WTC11 (cell line): ENCODE results near the gene LSM7.

ENCODE experiments used
- CREB1 ChIP-seq: sonication (generic); formaldehyde crosslinking; IDR thresholded peaks from 2 replicates; pipeline ENCODE4 v1.8.0; 2023; ENCODE audit warnings: mild to moderate bottlenecking, missing genetic modification reagents
- CTCF ChIP-seq: fragments of 200-600 bp; IDR thresholded peaks from 2 replicates; pipeline ENCODE4 v1.8.0; 2022; ENCODE audit warnings: antibody characterized with exemption
- FOXP4 ChIP-seq: sonication (generic); formaldehyde crosslinking; IDR thresholded peaks from 2 replicates; pipeline ENCODE4 v1.8.0; 2022; ENCODE audit warnings: mild to moderate bottlenecking, missing genetic modification reagents
- JUN ChIP-seq: sonication (generic); formaldehyde crosslinking; IDR thresholded peaks from 2 replicates; pipeline ENCODE4 v1.8.0; 2023; ENCODE audit warnings: mild to moderate bottlenecking, missing genetic modification reagents
- NR1H2 ChIP-seq: sonication (generic); formaldehyde crosslinking; IDR thresholded peaks from 2 replicates; pipeline ENCODE4 v1.9.0; 2021; ENCODE audit warnings: mild to moderate bottlenecking, moderate library complexity, missing genetic modification reagents
- RELA ChIP-seq: sonication (generic); formaldehyde crosslinking; IDR thresholded peaks from 2 replicates; pipeline ENCODE4 v1.8.1; 2022; ENCODE audit warnings: missing genetic modification reagents, mild to moderate bottlenecking, borderline replicate concordance
- STAT6 ChIP-seq: sonication (generic); formaldehyde crosslinking; conservative IDR thresholded peaks from 2 replicates; pipeline ENCODE4 v1.8.1; 2023; ENCODE audit warnings: mild to moderate bottlenecking, low read depth, missing genetic modification reagents, moderate library complexity
- TEAD4 ChIP-seq: sonication (generic); formaldehyde crosslinking; IDR thresholded peaks from 2 replicates; pipeline ENCODE4 v1.8.0; 2022; ENCODE audit warnings: mild to moderate bottlenecking, missing genetic modification reagents
- ZNF138 ChIP-seq: sonication (generic); formaldehyde crosslinking; conservative IDR thresholded peaks from 2 replicates; pipeline ENCODE4 v1.8.1; 2022; ENCODE audit warnings: mild to moderate bottlenecking, moderate library complexity, missing genetic modification reagents
- TF ChIP-seq, protein P1 (sequence below): sonication (generic); formaldehyde crosslinking; IDR thresholded peaks from 2 replicates; pipeline ENCODE4 v1.8.0; 2023; ENCODE audit warnings: missing genetic modification reagents

GRCh38 chr19:2307518-2308012 lies 20.8 kb downstream of the LSM7 start:
- TF ChIP-seq RELA = no peak
- no peak for TF ChIP-seq JUN
- TF ChIP-seq CTCF = no peak
- TF ChIP-seq TEAD4 = no peak
- no peak for TF ChIP-seq FOXP4 (CRISPR knock-in tag)
- no peak for TF ChIP-seq STAT6 (CRISPR knock-in tag)
- no peak for TF ChIP-seq CREB1 (CRISPR knock-in tag)
- TF ChIP-seq, protein P1, sequence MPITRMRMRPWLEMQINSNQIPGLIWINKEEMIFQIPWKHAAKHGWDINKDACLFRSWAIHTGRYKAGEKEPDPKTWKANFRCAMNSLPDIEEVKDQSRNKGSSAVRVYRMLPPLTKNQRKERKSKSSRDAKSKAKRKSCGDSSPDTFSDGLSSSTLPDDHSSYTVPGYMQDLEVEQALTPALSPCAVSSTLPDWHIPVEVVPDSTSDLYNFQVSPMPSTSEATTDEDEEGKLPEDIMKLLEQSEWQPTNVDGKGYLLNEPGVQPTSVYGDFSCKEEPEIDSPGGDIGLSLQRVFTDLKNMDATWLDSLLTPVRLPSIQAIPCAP (CRISPR knock-in tag) = no peak
- no peak for TF ChIP-seq NR1H2 (CRISPR knock-in tag)
- TF ChIP-seq ZNF138 (CRISPR knock-in tag) = no peak
